Choroid plexus epithelial cell (primary cell): ENCODE results near the gene ISM1.
A peak's percentile ranks its signal among the peaks of the same experiment; 100 is the strongest.

ENCODE experiments used
- DNase-seq: peaks from one replicate; pipeline ENCODE4 v3.0.0-alpha.2; 2010; ENCODE audit warnings: low read depth
- H3K4me3 ChIP-seq: 2 replicates; pipeline ENCODE4 v1.5.1; 2011; ENCODE audit warnings: low read depth, mild to moderate bottlenecking, control low read depth, low read length, moderate library complexity
- CTCF ChIP-seq: conservative IDR thresholded peaks from 2 replicates; pipeline ENCODE4 v1.5.1; 2011; ENCODE audit warnings: low read depth, mild to moderate bottlenecking, control low read depth, inconsistent platforms, low read length, moderate library complexity

ISM1 gene

GRCh38 chr20:13256606-13257005 lies 35.5 kb downstream of the ISM1 start:
- no peak for DNase-seq
- TF ChIP-seq CTCF, result no peak
- no peak overlapping the region for H3K4me3 ChIP-seq

- no peak for TF ChIP-seq CTCF
- DNase-seq, result no peak
- H3K4me3 ChIP-seq, result no peak overlapping the region
These were observed 38.8 kb downstream of the ISM1 start for GRCh38 chr20:13259921-13260320.

GRCh38 chr20:13260650-13261279 lies 39.7 kb downstream of the ISM1 start:
- H3K4me3 ChIP-seq, result no peak overlapping the region
- TF ChIP-seq CTCF, result no peak
- no peak for DNase-seq

- DNase-seq, result peak; percentile 76
- peak; percentile 96 for TF ChIP-seq CTCF
- no peak overlapping the region for H3K4me3 ChIP-seq
These were observed 40.6 kb downstream of the ISM1 start for GRCh38 chr20:13261460-13262301.

GRCh38 chr20:13262302-13262650 lies 41.2 kb downstream of the ISM1 start:
- no peak for TF ChIP-seq CTCF
- DNase-seq, result no peak
- no peak overlapping the region for H3K4me3 ChIP-seq

GRCh38 chr20:13262671-13263360 lies 41.7 kb downstream of the ISM1 start:
- H3K4me3 ChIP-seq, result no peak overlapping the region
- DNase-seq, result no peak
- no peak for TF ChIP-seq CTCF

- no peak for DNase-seq
- TF ChIP-seq CTCF, result no peak
- H3K4me3 ChIP-seq, result no peak overlapping the region
These were observed 42.4 kb downstream of the ISM1 start for GRCh38 chr20:13263451-13263850.
